ENCODE measurements around the gene RTL5. TPM values are rescaled to one million over a fixed set of nuclear protein-coding genes. Genes with fewer than 3 reads are reported as not detected.
"Not testable (repeated sequence)": the region's sequence is repeated elsewhere in the genome, so short reads cannot be mapped to it uniquely, and the experiment has no call there.

Gene RTL5
- total RNA-seq (10 to 100 TPM; 12.0 to 13.9 TPM), polyA plus RNA-seq (1 to 10 TPM; 6.5 to 8.0 TPM)
- long read RNA-seq, donor 1, full-length matches to known transcripts: 5 of 5 reads
- long read RNA-seq, donor 1, partial matches to known transcripts: 0 of 5 reads
- long read RNA-seq, donor 1, other reads (novel, unspliced or antisense): 0 of 5 reads
- long read RNA-seq, donor 2, full-length matches to known transcripts: 4 of 5 reads
- long read RNA-seq, donor 2, partial matches to known transcripts: 0 of 5 reads
- long read RNA-seq, donor 2, other reads (novel, unspliced or antisense): 1 of 5 reads

- ATAC-seq (ENCODE audit: low FRiP score) (peak; percentile 92), DNase-seq (peak; percentile 93 to 94)
- H3K27me3 ChIP-seq (ENCODE audit: control insufficient read depth in 1 of 2, insufficient read depth in 2 of 2, low read length in 1 of 2): no peaks in the 10 kb centered on the region
- no peaks in the 10 kb centered on the region for H3K36me3 ChIP-seq (ENCODE audit: control insufficient read depth in 1 of 2, insufficient read depth in 2 of 2, low read length in 1 of 2)
- H3K4me3 ChIP-seq (ENCODE audit: low read length in 2 of 2): peak within 1 kb of the TSS; percentile 37 to 47
- WGBS, 2 donors: 1 to 24% methylated on average over 71 to 106 of the region's 106 CpGs
- intact Hi-C loops (cut with DNase I): no loop called here
- H3K4me1 ChIP-seq (ENCODE audit: control insufficient read depth in 1 of 2, insufficient read depth in 2 of 2, low read length in 2 of 2): no peaks in the 10 kb centered on the region
- no peaks in the 10 kb centered on the region for H3K9me3 ChIP-seq (ENCODE audit: control insufficient read depth, low read length)
- peak within 1 kb of the TSS in 1 of 2 donors; percentile 62 for H3K27ac ChIP-seq (ENCODE audit: low read depth in 1 of 2, low read length in 2 of 2)
Measured at GRCh38 chrX:72131317-72132294, at the start of gene RTL5. Gene RTL5, minus strand, starts transcription at chrX:72131915.

DNA sequence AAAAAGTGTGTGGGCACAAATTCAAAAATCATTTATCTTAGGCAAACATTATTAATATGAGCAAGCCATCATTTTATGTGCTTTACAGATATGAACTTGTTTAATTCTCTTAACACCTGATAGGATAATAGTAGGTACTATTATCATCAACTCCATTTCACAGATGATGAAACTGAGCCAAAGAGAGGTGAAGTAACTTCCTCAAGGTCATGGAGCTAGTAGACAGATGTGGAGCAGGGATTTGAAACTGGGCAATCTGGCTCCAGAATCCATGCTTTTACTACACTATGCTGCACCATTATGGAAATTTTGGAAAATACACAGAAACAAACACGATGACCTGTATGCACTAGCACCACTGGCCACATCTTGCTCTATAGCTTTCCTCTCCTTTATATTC, 48.8 kb upstream of the RTL5 start:
- intact Hi-C loops (cut with DNase I): no loop called here
- 4 to 50% methylated on average over 1 of the region's 1 CpG for WGBS, 2 donors
- Histone ChIP-seq H3K27me3 (ENCODE audit: control insufficient read depth in 1 of 2, insufficient read depth in 2 of 2, low read length in 1 of 2) (no peaks in the 10 kb centered on the region), H3K9me3 (ENCODE audit: control insufficient read depth, low read length) (no peaks in the 10 kb centered on the region), H3K4me3 (ENCODE audit: low read length in 2 of 2) (no peak overlapping the region), H3K4me1 (ENCODE audit: control insufficient read depth in 1 of 2, insufficient read depth in 2 of 2, low read length in 2 of 2) (no peaks in the 10 kb centered on the region), H3K27ac (ENCODE audit: low read depth in 1 of 2, low read length in 2 of 2) (no peak overlapping the region), H3K36me3 (ENCODE audit: control insufficient read depth in 1 of 2, insufficient read depth in 2 of 2, low read length in 1 of 2) (no peaks in the 10 kb centered on the region)
- DNase-seq (no peak), ATAC-seq (ENCODE audit: low FRiP score) (no peak)

GRCh38 chrX:72176981-72177380, 45.3 kb upstream of the RTL5 start:
- DNase-seq: no peak
- intact Hi-C loops (cut with DNase I): no loop called here
- ATAC-seq (ENCODE audit: low FRiP score): no peak
- Histone ChIP-seq H3K27me3 (ENCODE audit: control insufficient read depth in 1 of 2, insufficient read depth in 2 of 2, low read length in 1 of 2) (no peaks in the 10 kb centered on the region), H3K4me1 (ENCODE audit: control insufficient read depth in 1 of 2, insufficient read depth in 2 of 2, low read length in 2 of 2) (no peaks in the 10 kb centered on the region), H3K4me3 (ENCODE audit: low read length in 2 of 2) (no peak overlapping the region), H3K36me3 (ENCODE audit: control insufficient read depth in 1 of 2, insufficient read depth in 2 of 2, low read length in 1 of 2) (no peaks in the 10 kb centered on the region), H3K27ac (ENCODE audit: low read depth in 1 of 2, low read length in 2 of 2) (no peak overlapping the region), H3K9me3 (ENCODE audit: control insufficient read depth, low read length) (no peaks in the 10 kb centered on the region)
- WGBS, 2 donors: 40 to 59% methylated on average over 2 of the region's 2 CpGs

- H3K36me3 ChIP-seq (ENCODE audit: control insufficient read depth in 1 of 2, insufficient read depth in 2 of 2, low read length in 1 of 2); H3K4me3 ChIP-seq (ENCODE audit: low read length in 2 of 2); ATAC-seq (ENCODE audit: low FRiP score); intact Hi-C loops (cut with DNase I); H3K4me1 ChIP-seq (ENCODE audit: control insufficient read depth in 1 of 2, insufficient read depth in 2 of 2, low read length in 2 of 2); H3K9me3 ChIP-seq (ENCODE audit: control insufficient read depth, low read length); H3K27ac ChIP-seq (ENCODE audit: low read depth in 1 of 2, low read length in 2 of 2); H3K27me3 ChIP-seq (ENCODE audit: control insufficient read depth in 1 of 2, insufficient read depth in 2 of 2, low read length in 1 of 2); DNase-seq: not testable (repeated sequence)
- WGBS, 2 donors: 82 to 92% methylated on average over 3 to 4 of the region's 5 CpGs
Measured at GRCh38 chrX:72176289-72176688, 44.6 kb upstream of the RTL5 start.

- Histone ChIP-seq H3K27me3 (ENCODE audit: control insufficient read depth in 1 of 2, insufficient read depth in 2 of 2, low read length in 1 of 2) (no peaks in the 10 kb centered on the region), H3K36me3 (ENCODE audit: control insufficient read depth in 1 of 2, insufficient read depth in 2 of 2, low read length in 1 of 2) (no peaks in the 10 kb centered on the region), H3K9me3 (ENCODE audit: control insufficient read depth, low read length) (no peaks in the 10 kb centered on the region), H3K4me1 (ENCODE audit: control insufficient read depth in 1 of 2, insufficient read depth in 2 of 2, low read length in 2 of 2) (no peaks in the 10 kb centered on the region), H3K4me3 (ENCODE audit: low read length in 2 of 2) (no peak overlapping the region), H3K27ac (ENCODE audit: low read depth in 1 of 2, low read length in 2 of 2) (no peak overlapping the region)
- intact Hi-C loops (cut with DNase I): no loop called here
- 57% methylated on average over 6 of the region's 6 CpGs for WGBS, 2 donors
- no peak for DNase-seq
- ATAC-seq (ENCODE audit: low FRiP score): no peak
Measured at GRCh38 chrX:72169008-72169728, 37.5 kb upstream of the RTL5 start.

DNA sequence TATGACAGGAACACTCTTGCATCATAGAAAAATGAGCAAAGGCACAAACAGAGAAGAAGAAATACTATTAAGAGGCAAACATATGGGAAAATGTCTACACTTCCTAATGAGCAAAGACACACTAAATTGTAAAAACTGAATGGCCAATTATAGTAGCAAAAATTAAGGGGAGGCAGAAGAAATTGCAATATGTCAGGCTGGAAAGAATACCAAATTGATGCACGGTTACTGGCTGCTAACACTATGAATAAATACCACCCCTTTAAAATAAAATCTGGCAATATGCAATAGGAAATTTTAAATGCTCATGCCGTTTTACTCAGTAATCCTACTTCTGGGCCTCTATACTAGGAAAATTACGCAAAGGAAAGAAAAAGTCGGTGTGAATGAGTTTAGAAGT, 33.8 kb upstream of the RTL5 start:
- H3K36me3 ChIP-seq (ENCODE audit: control insufficient read depth in 1 of 2, insufficient read depth in 2 of 2, low read length in 1 of 2): no peaks in the 10 kb centered on the region
- no peaks in the 10 kb centered on the region for H3K9me3 ChIP-seq (ENCODE audit: control insufficient read depth, low read length)
- intact Hi-C loops (cut with DNase I): no loop called here
- H3K4me3 ChIP-seq (ENCODE audit: low read length in 2 of 2): no peak overlapping the region
- DNase-seq (no peak), ATAC-seq (ENCODE audit: low FRiP score) (no peak)
- no peaks in the 10 kb centered on the region for H3K4me1 ChIP-seq (ENCODE audit: control insufficient read depth in 1 of 2, insufficient read depth in 2 of 2, low read length in 2 of 2)
- WGBS, 2 donors: 71 to 86% methylated on average over 4 of the region's 4 CpGs
- H3K27ac ChIP-seq (ENCODE audit: low read depth in 1 of 2, low read length in 2 of 2): no peak overlapping the region
- no peaks in the 10 kb centered on the region for H3K27me3 ChIP-seq (ENCODE audit: control insufficient read depth in 1 of 2, insufficient read depth in 2 of 2, low read length in 1 of 2)

GRCh38 chrX:72159769-72160168, 28.1 kb upstream of the RTL5 start:
- DNase-seq (no peak), ATAC-seq (ENCODE audit: low FRiP score) (no peak)
- no peaks in the 10 kb centered on the region for H3K27me3 ChIP-seq (ENCODE audit: control insufficient read depth in 1 of 2, insufficient read depth in 2 of 2, low read length in 1 of 2)
- 83 to 85% methylated on average over 10 of the region's 10 CpGs for WGBS, 2 donors
- no peaks in the 10 kb centered on the region for H3K36me3 ChIP-seq (ENCODE audit: control insufficient read depth in 1 of 2, insufficient read depth in 2 of 2, low read length in 1 of 2)
- intact Hi-C loops (cut with DNase I): no loop called here
- no peaks in the 10 kb centered on the region for H3K9me3 ChIP-seq (ENCODE audit: control insufficient read depth, low read length)
- no peak overlapping the region for H3K4me3 ChIP-seq (ENCODE audit: low read length in 2 of 2)
- no peaks in the 10 kb centered on the region for H3K4me1 ChIP-seq (ENCODE audit: control insufficient read depth in 1 of 2, insufficient read depth in 2 of 2, low read length in 2 of 2)
- H3K27ac ChIP-seq (ENCODE audit: low read depth in 1 of 2, low read length in 2 of 2): no peak overlapping the region

DNA sequence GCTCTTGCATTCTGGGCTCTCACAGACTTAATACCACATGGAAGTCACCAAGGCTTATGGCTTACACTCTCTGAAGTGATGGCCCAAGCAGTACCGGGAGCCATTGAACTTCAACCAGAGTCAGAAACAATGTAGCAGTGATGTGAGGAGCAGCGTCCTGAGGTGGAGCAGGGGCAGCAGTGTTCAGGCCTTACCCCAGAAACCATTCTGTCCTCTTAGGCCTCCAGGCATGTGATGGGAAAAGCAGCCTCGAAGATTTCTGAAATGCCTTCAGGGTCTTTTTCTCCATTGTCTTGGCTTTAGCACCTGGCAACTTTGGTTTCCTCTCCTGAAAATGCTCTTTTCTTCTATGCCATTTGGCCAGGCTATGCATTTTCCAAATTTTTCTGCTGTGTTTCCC, 27.1 kb upstream of the RTL5 start:
- no peak overlapping the region for H3K27ac ChIP-seq (ENCODE audit: low read depth in 1 of 2, low read length in 2 of 2)
- H3K36me3 ChIP-seq (ENCODE audit: control insufficient read depth in 1 of 2, insufficient read depth in 2 of 2, low read length in 1 of 2): no peaks in the 10 kb centered on the region
- intact Hi-C loops (cut with DNase I): no loop called here
- H3K4me1 ChIP-seq (ENCODE audit: control insufficient read depth in 1 of 2, insufficient read depth in 2 of 2, low read length in 2 of 2): no peaks in the 10 kb centered on the region
- no peaks in the 10 kb centered on the region for H3K9me3 ChIP-seq (ENCODE audit: control insufficient read depth, low read length)
- H3K27me3 ChIP-seq (ENCODE audit: control insufficient read depth in 1 of 2, insufficient read depth in 2 of 2, low read length in 1 of 2): no peaks in the 10 kb centered on the region
- WGBS, 2 donors: 81 to 96% methylated on average over 3 of the region's 3 CpGs
- H3K4me3 ChIP-seq (ENCODE audit: low read length in 2 of 2): no peak overlapping the region
- no peak for ATAC-seq (ENCODE audit: low FRiP score)
- DNase-seq: no peak

Measured in aorta (tissue), 5 donors.